Smooth muscle cell of the coronary artery (primary cell): ENCODE measurements around the gene RNASE8. TPM values are rescaled to one million over a fixed set of nuclear protein-coding genes. Genes with fewer than 3 reads are reported as not detected.

Experiments used
- total RNA-seq: library from RNA; depleted of rRNA; stranded (reverse); fragments of >200 nt; gene quantifications from 2 replicates; pipeline ENCODE4 v1.2.3, GENCODE V29; 2014; ENCODE audit warnings: low replicate concordance

Gene RNASE8, protein sequence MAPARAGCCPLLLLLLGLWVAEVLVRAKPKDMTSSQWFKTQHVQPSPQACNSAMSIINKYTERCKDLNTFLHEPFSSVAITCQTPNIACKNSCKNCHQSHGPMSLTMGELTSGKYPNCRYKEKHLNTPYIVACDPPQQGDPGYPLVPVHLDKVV
- not detected in 2 replicates for total RNA-seq

DNA sequence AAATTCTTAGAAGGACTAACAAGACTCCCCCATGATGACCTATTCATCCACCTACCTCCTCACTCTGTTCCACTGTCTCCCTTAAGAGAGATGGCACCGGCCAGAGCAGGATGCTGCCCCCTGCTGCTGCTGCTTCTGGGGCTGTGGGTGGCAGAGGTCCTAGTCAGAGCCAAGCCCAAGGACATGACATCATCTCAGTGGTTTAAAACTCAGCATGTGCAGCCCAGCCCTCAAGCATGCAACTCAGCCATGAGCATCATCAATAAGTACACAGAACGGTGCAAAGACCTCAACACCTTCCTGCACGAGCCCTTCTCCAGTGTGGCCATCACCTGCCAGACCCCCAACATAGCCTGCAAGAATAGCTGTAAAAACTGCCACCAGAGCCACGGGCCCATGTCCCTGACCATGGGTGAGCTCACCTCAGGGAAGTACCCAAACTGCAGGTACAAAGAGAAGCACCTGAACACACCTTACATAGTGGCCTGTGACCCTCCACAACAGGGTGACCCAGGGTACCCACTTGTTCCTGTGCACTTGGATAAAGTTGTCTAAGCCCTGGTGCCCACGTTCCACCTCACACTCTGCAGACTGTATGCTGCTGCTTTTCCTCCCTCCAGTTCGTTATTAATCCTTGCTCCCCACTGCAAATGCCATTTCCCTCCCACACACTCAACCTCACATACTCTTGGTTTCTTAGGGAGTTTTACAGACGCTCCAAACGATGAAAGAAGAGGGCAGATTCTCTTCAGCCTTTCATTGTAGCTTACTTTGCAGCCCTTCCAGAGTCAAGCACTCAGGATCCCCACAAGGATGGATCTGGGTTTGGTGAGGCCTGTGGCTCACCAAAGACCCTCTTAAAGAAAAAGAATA, at the start of gene RNASE8:
TSS of gene RNASE8 (plus strand) at position 20 of the 873 bp plus-strand sequence. CDS start at position 91, 71 bp downstream.

DNA sequence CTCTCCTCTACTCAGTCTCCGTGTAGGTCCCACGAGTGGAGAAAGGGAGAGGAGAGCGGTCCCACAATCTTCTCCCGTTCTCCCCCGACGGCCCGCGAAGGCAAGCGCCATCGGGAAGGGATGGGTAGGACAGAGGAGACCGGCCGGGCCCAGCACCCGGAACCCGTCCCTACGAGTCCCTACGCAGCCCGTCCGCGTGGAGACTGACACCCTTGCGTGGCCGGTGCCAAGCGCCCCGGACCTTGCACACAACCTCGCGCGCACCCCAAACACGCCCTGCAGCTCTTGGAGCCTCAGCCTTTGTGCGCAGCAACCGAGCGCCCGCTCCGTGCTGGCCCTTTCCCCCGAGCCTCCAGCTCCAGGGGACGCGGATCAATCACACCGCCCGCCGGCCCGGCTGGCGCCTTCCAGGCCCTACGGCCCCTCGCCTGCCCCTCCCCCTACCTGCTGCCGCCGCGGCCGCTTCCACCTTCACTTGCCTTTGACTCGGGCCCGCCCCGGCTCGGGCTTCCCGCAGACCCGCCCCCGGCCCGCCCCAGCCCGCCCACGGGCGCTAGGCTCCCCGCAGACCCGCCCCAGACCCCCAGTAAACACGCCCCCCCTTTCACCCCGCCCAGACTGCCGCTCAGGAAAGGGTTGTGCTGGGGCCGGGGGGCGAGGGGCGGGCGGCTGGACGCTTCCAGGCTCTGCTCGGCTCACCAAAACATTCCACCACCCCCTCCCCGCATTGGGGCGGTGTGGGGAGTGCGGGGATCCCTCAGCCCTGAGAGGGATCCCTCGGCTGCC, 32.8 kb upstream of the RNASE8 start, which contains the start of gene NDRG2:
TSS of gene NDRG2 (minus strand) at position 477 of the 786 bp plus-strand sequence. CDS start 1,746 bp downstream, outside the sequence.

DNA sequence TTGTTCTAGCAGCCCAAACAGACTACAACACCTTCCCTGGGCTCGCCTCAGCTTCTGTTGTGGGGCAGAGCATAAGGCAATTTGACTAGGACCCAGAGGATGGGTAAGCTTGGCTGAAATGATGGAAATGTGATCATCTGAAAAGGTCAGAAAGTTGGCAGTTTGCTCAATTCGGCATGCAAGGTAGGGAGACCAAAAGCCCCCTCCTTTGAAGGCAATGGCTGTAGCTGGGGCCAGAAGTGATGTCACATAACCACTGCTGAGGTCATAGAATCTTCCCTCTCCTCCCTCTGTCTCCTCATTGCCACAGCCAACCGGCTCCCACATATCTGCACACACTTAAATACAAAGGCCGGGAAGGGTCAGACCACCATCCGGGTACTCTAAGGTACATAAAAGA, 27.7 kb upstream of the RNASE8 start, which contains the start of gene TPPP2:
TSS of gene TPPP2 (plus strand) at position 301 of the 400 bp plus-strand sequence. CDS start 365 bp downstream, outside the sequence.

DNA sequence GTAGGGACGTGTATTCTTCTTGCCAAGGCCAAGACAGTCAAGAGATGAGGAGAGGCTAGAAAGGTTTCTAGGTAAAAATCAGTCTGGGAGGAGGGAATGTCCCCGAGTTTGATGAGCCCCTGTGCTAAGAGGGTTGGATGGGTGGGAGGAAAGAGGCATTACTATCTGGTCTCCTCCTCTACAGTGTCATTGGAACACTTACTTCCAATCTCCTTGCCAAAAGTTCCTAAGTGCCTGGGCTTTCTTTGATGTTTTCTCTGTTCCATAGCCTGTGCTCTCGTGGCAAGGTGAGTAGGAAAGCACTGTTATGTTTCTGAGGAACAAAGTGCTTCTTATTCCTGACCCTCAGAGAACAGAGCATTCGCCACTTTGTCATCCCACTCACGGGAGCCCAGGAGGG, 22.9 kb upstream of the RNASE8 start, which contains the start of gene RNASE13:
TSS of gene RNASE13 (minus strand) at position 101 of the 400 bp plus-strand sequence. CDS start 519 bp downstream, outside the sequence.

DNA sequence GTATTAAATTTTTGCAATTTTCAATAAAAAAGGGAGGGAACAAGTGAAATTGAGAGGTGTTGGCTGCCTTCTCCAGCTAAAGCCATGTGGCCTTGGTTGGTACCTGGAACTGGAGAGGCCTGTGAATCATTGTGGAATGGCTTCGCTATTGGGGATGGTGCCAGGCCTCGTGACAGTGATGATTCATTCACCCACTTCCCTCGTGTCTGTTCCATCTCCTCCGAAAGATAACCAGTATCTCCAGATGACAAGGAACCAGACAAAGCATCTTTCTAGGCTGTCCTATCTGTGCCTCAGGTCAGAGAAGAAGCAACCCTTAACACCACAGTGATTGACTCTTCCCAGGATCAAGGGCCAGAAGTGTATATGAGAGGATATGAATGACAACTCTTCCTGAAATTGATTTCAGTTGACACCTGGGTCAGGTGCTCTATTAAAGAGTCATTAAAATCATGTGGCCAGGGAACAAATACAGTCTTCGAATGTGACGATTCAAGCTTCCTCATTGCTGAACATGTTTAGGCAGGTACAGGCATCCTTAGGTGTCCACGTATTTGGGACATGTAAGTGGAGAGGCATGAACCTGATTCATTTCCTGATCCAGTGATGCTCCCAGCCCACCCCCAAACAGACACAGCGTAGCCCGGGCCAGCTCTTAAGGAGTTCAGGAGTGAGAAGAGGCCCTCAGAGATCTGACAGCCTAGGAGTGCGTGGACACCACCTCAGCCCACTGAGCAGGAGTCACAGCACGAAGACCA, 15.8 kb upstream of the RNASE8 start, which contains the start of gene RNASE7:
TSS of gene RNASE7 (plus strand) at position 687 of the 758 bp plus-strand sequence. CDS start 631 bp downstream, outside the sequence.

DNA sequence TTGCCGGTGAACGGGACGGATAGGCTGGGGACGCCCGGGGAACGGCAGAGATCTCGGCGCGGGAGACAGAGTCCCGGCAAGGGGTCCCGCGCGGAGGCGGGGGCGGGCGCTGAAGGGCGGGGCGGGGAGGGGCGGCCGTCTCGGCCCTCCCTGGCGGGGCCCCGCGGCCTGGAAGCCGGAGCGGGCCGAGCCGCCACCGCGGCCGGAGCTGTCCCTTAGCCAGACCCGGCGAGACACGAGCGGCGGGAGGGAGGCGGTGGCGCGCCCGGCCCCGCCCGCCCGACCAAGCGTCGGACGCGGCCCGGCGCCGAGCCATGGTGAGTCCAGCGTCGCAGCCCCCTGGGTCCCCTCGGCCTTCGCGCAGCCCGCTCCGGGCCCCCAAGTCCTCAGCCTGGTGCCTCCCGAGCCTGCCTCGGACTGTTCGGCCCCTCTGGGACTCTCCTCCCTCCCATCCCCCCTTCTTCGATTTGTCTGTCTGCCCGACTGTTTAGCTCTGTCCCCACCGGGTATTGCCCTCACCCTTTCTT, 12.5 kb downstream of the RNASE8 start, which contains the start of gene ARHGEF40:
TSS of gene ARHGEF40 (plus strand) at position 222 of the 527 bp plus-strand sequence. CDS start at position 315, 93 bp downstream.

DNA sequence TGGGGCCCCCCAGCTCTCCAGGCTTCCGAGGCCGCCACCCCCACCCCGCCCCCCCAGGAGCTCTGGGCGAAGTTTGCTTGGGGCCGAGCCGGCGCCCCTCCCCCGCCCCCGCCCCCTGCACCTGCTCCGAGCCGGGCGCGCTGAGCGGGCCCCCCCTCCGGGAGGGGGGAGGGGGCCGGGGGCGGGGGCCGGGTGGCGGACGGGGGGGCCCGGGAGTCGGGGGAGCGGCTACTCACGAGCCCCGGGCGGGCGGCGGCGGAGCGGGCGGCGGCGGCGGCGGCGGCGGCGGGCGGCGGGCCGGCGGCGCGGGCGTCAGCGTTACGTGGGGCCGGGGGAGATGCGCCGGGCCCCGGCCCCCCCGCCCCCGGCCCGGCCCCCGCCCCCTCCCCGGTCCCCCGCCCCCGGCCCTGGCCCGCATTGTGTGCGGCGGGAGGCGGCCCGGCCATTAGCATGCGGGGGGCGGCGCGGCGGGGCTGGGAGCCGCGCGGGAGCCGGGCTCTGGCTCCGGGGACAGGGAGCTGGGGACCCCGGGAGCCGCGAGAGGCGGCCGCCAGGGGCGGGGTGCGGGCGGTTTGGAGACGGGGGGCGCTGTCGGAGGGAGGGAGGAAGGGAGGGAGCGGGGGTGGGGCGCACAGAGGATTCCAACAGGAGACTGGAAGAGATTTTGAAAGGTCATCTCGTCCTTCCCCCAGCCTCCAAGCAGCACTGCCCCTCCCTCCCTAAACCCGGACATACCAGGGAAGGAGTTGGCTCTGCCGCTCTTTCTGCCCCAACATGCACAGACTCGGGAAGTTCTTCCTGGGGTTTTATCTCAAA, 40.7 kb downstream of the RNASE8 start, which contains the start of gene ZNF219:
TSS of gene ZNF219 (minus strand) at position 580 of the 816 bp plus-strand sequence. CDS start 5,064 bp downstream, outside the sequence.

DNA sequence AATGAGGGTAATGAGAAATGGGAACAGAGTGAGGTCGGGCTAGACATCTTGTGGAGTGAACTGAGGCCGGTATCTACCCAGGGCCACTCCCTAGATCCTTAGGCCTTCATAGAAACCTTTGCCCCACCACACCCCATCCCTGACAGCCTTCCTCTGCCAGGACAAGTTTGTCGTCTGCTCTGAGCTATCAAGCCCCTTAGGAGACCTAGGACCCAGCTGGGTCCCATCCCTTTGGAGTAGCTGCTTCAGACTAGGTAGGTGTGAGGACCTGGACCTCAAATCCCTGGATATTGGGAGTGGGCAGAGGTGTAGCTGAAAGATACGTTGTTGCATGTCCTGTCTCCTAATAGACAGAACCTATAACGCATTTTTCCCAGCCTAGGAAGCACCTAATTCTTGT, 43.3 kb downstream of the RNASE8 start, which contains the start of gene TMEM253:
TSS of gene TMEM253 (plus strand) at position 136 of the 400 bp plus-strand sequence. CDS start 278 bp downstream, outside the sequence.

Other genes starting within 250 kb of the RNASE8 start
- gene RNASE3, start 166.4 kb upstream of the RNASE8 start, total RNA-seq, result not detected in 2 replicates
- not detected in 2 replicates for gene RNASE2, start 102.3 kb upstream of the RNASE8 start, total RNA-seq
- 19.3 and 27.7 TPM in 2 replicates for gene METTL17, start 67.8 kb upstream of the RNASE8 start, total RNA-seq
- gene SLC39A2, start 58.5 kb upstream of the RNASE8 start, total RNA-seq, result 1.3 TPM in 1 of 2 replicates, not detected in the other
- 1.9 and 2.3 TPM in 2 replicates for gene NDRG2, start 32.8 kb upstream of the RNASE8 start, total RNA-seq
- not detected in 2 replicates for gene TPPP2, start 27.6 kb upstream of the RNASE8 start, total RNA-seq
- not detected in 2 replicates for gene RNASE13, start 23.0 kb upstream of the RNASE8 start, total RNA-seq
- gene RNASE7, start 15.5 kb upstream of the RNASE8 start, total RNA-seq, result not detected in 2 replicates
- 26.4 and 32.6 TPM in 2 replicates for gene ARHGEF40, start 12.5 kb downstream of the RNASE8 start, total RNA-seq
- 1.8 and 2.3 TPM in 2 replicates for gene ZNF219, start 40.8 kb downstream of the RNASE8 start, total RNA-seq
- gene TMEM253, start 43.2 kb downstream of the RNASE8 start, total RNA-seq, result 0.08 TPM in 1 of 2 replicates, not detected in the other
- gene OR5AU1, start 98.2 kb downstream of the RNASE8 start, total RNA-seq, result not detected in 2 replicates
- 607 and 733 TPM in 2 replicates for gene HNRNPC, start 211.6 kb downstream of the RNASE8 start, total RNA-seq
- under 0.01 TPM in 1 of 2 replicates, not detected in the other for gene RPGRIP1, start 222.3 kb downstream of the RNASE8 start, total RNA-seq